ENCODE data around the gene SMOC1.

The SMOC1 gene

GRCh38 chr14:69941768-69942742 lies 62.8 kb downstream of the SMOC1 start:
- no peak for DNase-seq (ENCODE audit: low read depth, low spot score)

- DNase-seq (ENCODE audit: low read depth, low spot score), result no peak
Measured at GRCh38 chr14:69943084-69943780, 64.0 kb downstream of the SMOC1 start.

GRCh38 chr14:69945347-69945746 lies 66.1 kb downstream of the SMOC1 start:
- no peak for DNase-seq (ENCODE audit: low read depth, low spot score)

- no peak for DNase-seq (ENCODE audit: low read depth, low spot score)
Measured at GRCh38 chr14:69945912-69946311, 66.7 kb downstream of the SMOC1 start.

GRCh38 chr14:69948351-69948750 lies 69.1 kb downstream of the SMOC1 start:
- no peak for DNase-seq (ENCODE audit: low read depth, low spot score)

GRCh38 chr14:69951263-69951662 lies 72.0 kb downstream of the SMOC1 start:
- no peak for DNase-seq (ENCODE audit: low read depth, low spot score)

- DNase-seq (ENCODE audit: low read depth, low spot score), result no peak
Measured at GRCh38 chr14:69951935-69952334, 72.7 kb downstream of the SMOC1 start.

- DNase-seq (ENCODE audit: low read depth, low spot score), result no peak
Measured at GRCh38 chr14:69953266-69953915, 74.2 kb downstream of the SMOC1 start.

- DNase-seq (ENCODE audit: low read depth, low spot score), result no peak
Measured at GRCh38 chr14:69955855-69956845, 76.9 kb downstream of the SMOC1 start.

GRCh38 chr14:69956970-69957369 lies 77.8 kb downstream of the SMOC1 start:
- DNase-seq (ENCODE audit: low read depth, low spot score), result no peak

- no peak for DNase-seq (ENCODE audit: low read depth, low spot score)
Measured at GRCh38 chr14:69957986-69958385, 78.8 kb downstream of the SMOC1 start.

- no peak for DNase-seq (ENCODE audit: low read depth, low spot score)
Measured at GRCh38 chr14:69959136-69959535, 79.9 kb downstream of the SMOC1 start.

GRCh38 chr14:69960296-69960695 lies 81.1 kb downstream of the SMOC1 start:
- DNase-seq (ENCODE audit: low read depth, low spot score), result no peak

- no peak for DNase-seq (ENCODE audit: low read depth, low spot score)
Measured at GRCh38 chr14:69963966-69964365, 84.8 kb downstream of the SMOC1 start.

- DNase-seq (ENCODE audit: low read depth, low spot score), result no peak
Measured at GRCh38 chr14:69964841-69965240, 85.6 kb downstream of the SMOC1 start.

- no peak for DNase-seq (ENCODE audit: low read depth, low spot score)
Measured at GRCh38 chr14:69968132-69968531, 88.9 kb downstream of the SMOC1 start.

GRCh38 chr14:69968681-69969080 lies 89.5 kb downstream of the SMOC1 start:
- DNase-seq (ENCODE audit: low read depth, low spot score), result no peak

GRCh38 chr14:69972755-69973154 lies 93.5 kb downstream of the SMOC1 start:
- no peak for DNase-seq (ENCODE audit: low read depth, low spot score)

GRCh38 chr14:69973846-69974245 lies 94.6 kb downstream of the SMOC1 start:
- no peak for DNase-seq (ENCODE audit: low read depth, low spot score)

- no peak for DNase-seq (ENCODE audit: low read depth, low spot score)
Measured at GRCh38 chr14:69979882-69980281, 100.7 kb downstream of the SMOC1 start.

Measured in activated naive CD8-positive, alpha-beta T cell treated with anti-CD3 and anti-CD28 coated beads, Interleukin-2, amount 50 U/mL, for 16 hours (primary cell).